ENCODE data around the gene DDX25. TPM values are rescaled to one million over a fixed set of nuclear protein-coding genes. Genes with fewer than 3 reads are reported as not detected.

The DDX25 gene
- total RNA-seq, 2 donors from 2014 or later = 0.26 TPM; not detected in 1

- TF ChIP-seq CTCF (IDR thresholded peaks at IDR 0.05) (no peak), POLR2A (IDR thresholded peaks at IDR 0.05) (no peak)
- no peak for ATAC-seq
- DNase-seq = no peak
- no peaks in the 10 kb centered on the region for H3K9me3 ChIP-seq
- H3K4me3 ChIP-seq = no peak overlapping the region
- WGBS, 2 donors = 72 to 79% methylated on average over 9 of the region's 9 CpGs
- peaks cover 10% of the 10 kb centered on the region for H3K4me1 ChIP-seq
- peaks cover 0 to 8% of the 10 kb centered on the region in 2 donors for H3K27me3 ChIP-seq
- no peaks in the 10 kb centered on the region for H3K36me3 ChIP-seq (replicated peaks in 1 of 2; ENCODE audit: insufficient read depth in 1 of 2, low read depth in 2 of 2)
- intact Hi-C loops (cut with DNase I) = loop anchor here (5.0 to 10.0 kb wide), 2 partner anchors 124 to 271 kb away; no protein-coding TSS in a partner anchor
- no peak overlapping the region for H3K27ac ChIP-seq
Observed at GRCh38 chr11:125921042-125921441, 16.7 kb downstream of the DDX25 start.

GRCh38 chr11:125922156-125922555 is 17.8 kb downstream of the DDX25 start:
- TF ChIP-seq POLR2A (IDR thresholded peaks at IDR 0.05) (no peak), CTCF (IDR thresholded peaks at IDR 0.05) (no peak)
- intact Hi-C loops (cut with DNase I) = loop anchor here (5.0 to 10.0 kb wide), 2 partner anchors 123 to 270 kb away; no protein-coding TSS in a partner anchor
- ATAC-seq = no peak
- H3K4me3 ChIP-seq = no peak overlapping the region
- WGBS, 2 donors = 68 to 75% methylated on average over 3 of the region's 3 CpGs
- H3K4me1 ChIP-seq = peaks cover 11% of the 10 kb centered on the region
- H3K9me3 ChIP-seq = no peaks in the 10 kb centered on the region
- peaks cover 0 to 8% of the 10 kb centered on the region in 2 donors for H3K27me3 ChIP-seq
- DNase-seq = no peak
- no peak overlapping the region for H3K27ac ChIP-seq
- no peaks in the 10 kb centered on the region for H3K36me3 ChIP-seq (replicated peaks in 1 of 2; ENCODE audit: insufficient read depth in 1 of 2, low read depth in 2 of 2)

GRCh38 chr11:125923012-125923579 is 18.8 kb downstream of the DDX25 start:
- ATAC-seq (peak; percentile 74), DNase-seq (peak; percentile 66 to 77 (median 70))
- Histone ChIP-seq H3K9me3 (no peaks in the 10 kb centered on the region), H3K4me1 (peaks cover 11% of the 10 kb centered on the region), H3K36me3 (replicated peaks in 1 of 2; ENCODE audit: insufficient read depth in 1 of 2, low read depth in 2 of 2) (no peaks in the 10 kb centered on the region), H3K27me3 (peaks cover 0 to 7% of the 10 kb centered on the region in 2 donors), H3K27ac (no peak overlapping the region), H3K4me3 (no peak overlapping the region)
- WGBS, 2 donors = 3 to 4% methylated on average over 8 of the region's 8 CpGs
- intact Hi-C loops (cut with DNase I) = loop anchor here (5.0 to 10.0 kb wide), 2 partner anchors 122 to 269 kb away; no protein-coding TSS in a partner anchor
- peak; percentile 54 to 81 (median 72) for TF ChIP-seq CTCF (IDR thresholded peaks at IDR 0.05)
- TF ChIP-seq POLR2A (IDR thresholded peaks at IDR 0.05) = no peak

GRCh38 chr11:125923633-125924032 is 19.3 kb downstream of the DDX25 start:
- H3K4me3 ChIP-seq = no peak overlapping the region
- H3K4me1 ChIP-seq = peaks cover 11% of the 10 kb centered on the region
- no peak for ATAC-seq
- intact Hi-C loops (cut with DNase I) = loop anchor here (5.0 to 10.0 kb wide), 2 partner anchors 121 to 269 kb away; no protein-coding TSS in a partner anchor
- H3K36me3 ChIP-seq (replicated peaks in 1 of 2; ENCODE audit: insufficient read depth in 1 of 2, low read depth in 2 of 2) = no peaks in the 10 kb centered on the region
- no peak overlapping the region for H3K27ac ChIP-seq
- DNase-seq = no peak
- TF ChIP-seq CTCF (IDR thresholded peaks at IDR 0.05) (no peak), POLR2A (IDR thresholded peaks at IDR 0.05) (no peak)
- H3K9me3 ChIP-seq = no peaks in the 10 kb centered on the region
- H3K27me3 ChIP-seq = peaks cover 0 to 1% of the 10 kb centered on the region in 2 donors
- 65 to 87% methylated on average over 8 of the region's 8 CpGs for WGBS, 2 donors

Measured in body of pancreas (tissue), 4 donors.